ENCODE results near the gene TMEM86B. TPM values are rescaled to one million over a fixed set of nuclear protein-coding genes. Genes with fewer than 3 reads are reported as not detected.
A peak's percentile ranks its signal among the peaks of the same experiment; 100 is the strongest.

The TMEM86B gene
- total RNA-seq, 1 experiment from 2014 or later = 4.8 TPM

- CTCF ChIA-PET = interaction anchor here (0.6 kb wide), 1 partner anchor 31 kb away, joined by 3 read pairs; no protein-coding TSS in a partner anchor
- POLR2A ChIA-PET (ENCODE audit: low non-redundant PET) = no interaction called here
- Histone ChIP-seq H3K4me1 (ENCODE audit: insufficient read depth, low read length, poor library complexity, severe bottlenecking) (no peaks in the 10 kb centered on the region), H3K36me3 (ENCODE audit: insufficient read depth, low read length, poor library complexity, severe bottlenecking) (no peaks in the 10 kb centered on the region), H3K27me3 (replicated peaks; ENCODE audit: insufficient read depth, low read depth, low read length, poor library complexity) (no peaks in the 10 kb centered on the region), H3K9me3 (ENCODE audit: low read depth, low read length, poor library complexity, severe bottlenecking) (no peaks in the 10 kb centered on the region), H3K4me3 (ENCODE audit: low read depth, low read length, poor library complexity, severe bottlenecking) (no peak overlapping the region), H3K27ac (ENCODE audit: low read depth, low read length, poor library complexity, severe bottlenecking) (no peak overlapping the region)
- peak; percentile 37 for DNase-seq (ENCODE audit: low spot score)
- no peak for TF ChIP-seq CTCF (conservative IDR thresholded peaks at IDR 0.05; ENCODE audit: low read depth, low read length)
- TF ChIP-seq EZH2 (IDR thresholded peaks at IDR 0.05; ENCODE audit: borderline replicate concordance, low read depth, low read length, poor library complexity, severe bottlenecking) = no peak
- BruUV-seq (replicated peaks) = no TSS peak
- intact Hi-C loops (cut with micrococcal nuclease; ENCODE audit: unreplicated experiment) = no loop called here
These were observed 31.8 kb downstream of the TMEM86B start for GRCh38 chr19:55196803-55197202.

GRCh38 chr19:55193481-55193880 lies 35.1 kb downstream of the TMEM86B start:
- POLR2A ChIA-PET (ENCODE audit: low non-redundant PET) = interaction anchor here (0.5 kb wide), 1 partner anchor 47 kb away, joined by 3 read pairs; no protein-coding TSS in a partner anchor
- Histone ChIP-seq H3K27ac (ENCODE audit: low read depth, low read length, poor library complexity, severe bottlenecking) (no peak overlapping the region), H3K36me3 (ENCODE audit: insufficient read depth, low read length, poor library complexity, severe bottlenecking) (no peaks in the 10 kb centered on the region), H3K4me1 (ENCODE audit: insufficient read depth, low read length, poor library complexity, severe bottlenecking) (no peaks in the 10 kb centered on the region), H3K27me3 (replicated peaks; ENCODE audit: insufficient read depth, low read depth, low read length, poor library complexity) (no peaks in the 10 kb centered on the region), H3K9me3 (ENCODE audit: low read depth, low read length, poor library complexity, severe bottlenecking) (no peaks in the 10 kb centered on the region), H3K4me3 (ENCODE audit: low read depth, low read length, poor library complexity, severe bottlenecking) (no peak overlapping the region)
- no TSS peak for BruUV-seq (replicated peaks)
- DNase-seq (ENCODE audit: low spot score) = no peak
- intact Hi-C loops (cut with micrococcal nuclease; ENCODE audit: unreplicated experiment) = no loop called here
- no peak for TF ChIP-seq EZH2 (IDR thresholded peaks at IDR 0.05; ENCODE audit: borderline replicate concordance, low read depth, low read length, poor library complexity, severe bottlenecking)
- no peak for TF ChIP-seq CTCF (conservative IDR thresholded peaks at IDR 0.05; ENCODE audit: low read depth, low read length)
- CTCF ChIA-PET = no interaction called here

GRCh38 chr19:55189403-55189835 lies 39.1 kb downstream of the TMEM86B start:
- H3K4me3 ChIP-seq (ENCODE audit: low read depth, low read length, poor library complexity, severe bottlenecking) = no peak overlapping the region
- CTCF ChIA-PET = no interaction called here
- no TSS peak for BruUV-seq (replicated peaks)
- H3K4me1 ChIP-seq (ENCODE audit: insufficient read depth, low read length, poor library complexity, severe bottlenecking) = no peaks in the 10 kb centered on the region
- intact Hi-C loops (cut with micrococcal nuclease; ENCODE audit: unreplicated experiment) = no loop called here
- no peak overlapping the region for H3K27ac ChIP-seq (ENCODE audit: low read depth, low read length, poor library complexity, severe bottlenecking)
- DNase-seq (ENCODE audit: low spot score) = no peak
- H3K9me3 ChIP-seq (ENCODE audit: low read depth, low read length, poor library complexity, severe bottlenecking) = no peaks in the 10 kb centered on the region
- H3K36me3 ChIP-seq (ENCODE audit: insufficient read depth, low read length, poor library complexity, severe bottlenecking) = no peaks in the 10 kb centered on the region
- TF ChIP-seq CTCF (conservative IDR thresholded peaks at IDR 0.05; ENCODE audit: low read depth, low read length) (no peak), EZH2 (IDR thresholded peaks at IDR 0.05; ENCODE audit: borderline replicate concordance, low read depth, low read length, poor library complexity, severe bottlenecking) (no peak)
- POLR2A ChIA-PET (ENCODE audit: low non-redundant PET) = no interaction called here
- H3K27me3 ChIP-seq (replicated peaks; ENCODE audit: insufficient read depth, low read depth, low read length, poor library complexity) = no peaks in the 10 kb centered on the region

All from A673 (cell line).